Activated B cell treated with CpG ODN at 0.5 μM for 24 hours (primary cell): Measurements from ENCODE around the gene HEXIM1. TPM values are rescaled to one million over a fixed set of nuclear protein-coding genes. Genes with fewer than 3 reads are reported as not detected.

Experiments used
- ATAC-seq: fragments of 200-7000 bp; cut with Tn5 transposase; one replicate; pipeline ENCODE4 v1.10.0; 2021; ENCODE audit warnings: low read depth, mild to moderate bottlenecking, moderate library complexity
- CTCF ChIA-PET: fragments of 350-600 bp; sonication (Branson Sonifier 250); formaldehyde crosslinking; loops from one replicate; lab custom pipeline; 2021; ENCODE audit warnings: antibody characterized with exemption; lab: Charles Lee
- POLR2A ChIA-PET: fragments of 350-600 bp; sonication (Branson Sonifier 250); formaldehyde crosslinking; loops from one replicate; lab custom pipeline; 2021; ENCODE audit warnings: antibody characterized with exemption; lab: Charles Lee
- DNase-seq: peaks from one replicate; pipeline ENCODE4 v3.0.0; 2022
- H3K27ac Mint-ChIP-seq: one replicate; pipeline ENCODE4 v1.8.0; 2020; ENCODE audit warnings: mixed read lengths
- H3K27me3 Mint-ChIP-seq: one replicate; pipeline ENCODE4 v1.8.0; 2021; ENCODE audit warnings: mixed read lengths
- H3K36me3 Mint-ChIP-seq: one replicate; pipeline ENCODE4 v1.8.0; 2021; ENCODE audit warnings: low read depth, mixed read lengths
- H3K4me1 Mint-ChIP-seq: one replicate; pipeline ENCODE4 v1.8.0; 2021; ENCODE audit warnings: mixed read lengths
- H3K4me3 Mint-ChIP-seq: one replicate; pipeline ENCODE4 v1.8.0; 2020; ENCODE audit warnings: mild to moderate bottlenecking, mixed read lengths
- H3K9me3 Mint-ChIP-seq: one replicate; pipeline ENCODE4 v1.8.0; 2020; ENCODE audit warnings: mixed read lengths
- CTCF ChIP-seq: fragments of 200-600 bp; IDR thresholded peaks from one replicate; pipeline ENCODE4 v1.8.0; 2022; ENCODE audit warnings: antibody characterized with exemption, mild to moderate bottlenecking
- intact Hi-C: fragments of 100-400 bp; cut with micrococcal nuclease; formaldehyde crosslinking; loops from one replicate; pipeline ENCODE4 v1.15.1; 2024
- total RNA-seq: library from RNA; stranded (reverse); gene quantifications from 2 replicates; pipeline ENCODE4 v1.2.3, GENCODE V29; 2022

The HEXIM1 gene
- total RNA-seq, 1 donor from 2014 or later: 21.5 TPM

GRCh38 chr17:45102856-45103255 lies 45.4 kb upstream of the HEXIM1 start:
- H3K27me3 Mint-ChIP-seq: no peaks in the 10 kb centered on the region
- H3K4me1 Mint-ChIP-seq: peaks cover 3% of the 10 kb centered on the region
- ATAC-seq (no peak), DNase-seq (no peak)
- H3K36me3 Mint-ChIP-seq: peaks cover 84% of the 10 kb centered on the region
- no peak overlapping the region for H3K27ac Mint-ChIP-seq
- TF ChIP-seq CTCF: no peak
- POLR2A ChIA-PET: no interaction called here
- CTCF ChIA-PET: no interaction called here
- intact Hi-C loops: no loop called here
- no peaks in the 10 kb centered on the region for H3K9me3 Mint-ChIP-seq
- H3K4me3 Mint-ChIP-seq: no peak overlapping the region

- H3K27me3 Mint-ChIP-seq: no peaks in the 10 kb centered on the region
- intact Hi-C loops: no loop called here
- no peak overlapping the region for H3K27ac Mint-ChIP-seq
- ATAC-seq (no peak), DNase-seq (no peak)
- no peak for TF ChIP-seq CTCF
- H3K4me3 Mint-ChIP-seq: no peak overlapping the region
- peaks cover 84% of the 10 kb centered on the region for H3K36me3 Mint-ChIP-seq
- H3K4me1 Mint-ChIP-seq: peaks cover 3% of the 10 kb centered on the region
- H3K9me3 Mint-ChIP-seq: no peaks in the 10 kb centered on the region
- ChIA-PET CTCF (interaction anchor here (1.6 kb wide), 1 partner anchor 32 kb away, joined by 5 read pairs; the partner anchor contains the start of gene ACBD4), POLR2A (interaction anchor here (0.5 kb wide), 1 partner anchor 9 kb away, joined by 3 read pairs; no protein-coding TSS in a partner anchor)
Measured at GRCh38 chr17:45103269-45103795, 44.9 kb upstream of the HEXIM1 start.

DNA sequence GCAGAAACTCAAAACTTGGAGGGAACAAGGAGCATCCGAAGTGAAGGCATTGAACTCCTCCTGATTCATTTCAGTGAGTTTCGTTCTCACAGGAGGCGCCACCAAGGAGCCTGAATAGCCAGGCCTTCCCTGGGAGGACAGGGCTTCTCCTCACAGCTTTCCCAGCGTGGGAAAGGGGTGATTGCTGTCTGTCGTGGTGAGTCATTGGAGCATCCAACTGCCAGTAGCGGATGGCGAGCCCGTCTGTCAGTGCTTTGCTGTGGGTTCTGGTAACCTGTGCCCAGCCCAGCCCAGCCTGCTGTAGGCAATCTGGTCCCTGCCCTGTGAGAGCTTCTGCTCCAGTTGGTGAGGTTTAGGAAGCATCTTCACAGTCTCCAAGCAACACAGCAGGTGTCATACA lies 44.2 kb upstream of the HEXIM1 start:
- TF ChIP-seq CTCF: no peak
- ATAC-seq: no peak
- Mint-ChIP-seq H3K27ac (no peak overlapping the region), H3K27me3 (no peaks in the 10 kb centered on the region), H3K4me3 (no peak overlapping the region), H3K9me3 (no peaks in the 10 kb centered on the region), H3K36me3 (peaks cover 84% of the 10 kb centered on the region), H3K4me1 (peaks cover 3% of the 10 kb centered on the region)
- intact Hi-C loops: no loop called here
- ChIA-PET POLR2A (no interaction called here), CTCF (interaction anchor here (1.6 kb wide), 1 partner anchor 31 kb away, joined by 5 read pairs; the partner anchor contains the start of gene ACBD4)
- DNase-seq: no peak

DNA sequence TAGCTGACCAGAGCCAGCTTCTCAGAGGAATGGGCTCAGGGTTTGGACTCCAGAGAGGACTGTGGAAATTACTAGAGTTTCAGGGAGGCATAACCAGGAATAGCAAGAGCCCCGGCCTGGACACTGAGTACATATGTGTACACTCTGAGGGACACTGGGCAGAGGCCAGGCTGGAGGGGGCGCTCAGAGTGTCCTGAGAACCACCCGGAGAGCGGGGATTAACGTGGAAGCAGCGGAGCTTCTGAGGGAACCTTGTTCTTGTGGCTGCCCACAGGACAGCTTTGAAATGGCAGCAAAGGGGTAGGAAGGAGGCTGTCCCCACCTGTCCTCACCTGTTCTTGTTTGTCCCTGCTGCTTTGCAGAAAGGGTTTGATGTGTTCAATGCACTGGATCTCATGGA lies 43.8 kb upstream of the HEXIM1 start:
- ChIA-PET CTCF (interaction anchor here (1.6 kb wide), 1 partner anchor 31 kb away, joined by 5 read pairs; the partner anchor contains the start of gene ACBD4), POLR2A (no interaction called here)
- H3K4me1 Mint-ChIP-seq: no peaks in the 10 kb centered on the region
- no peak overlapping the region for H3K27ac Mint-ChIP-seq
- peaks cover 82% of the 10 kb centered on the region for H3K36me3 Mint-ChIP-seq
- no peak for TF ChIP-seq CTCF
- intact Hi-C loops: no loop called here
- no peaks in the 10 kb centered on the region for H3K27me3 Mint-ChIP-seq
- ATAC-seq (no peak), DNase-seq (no peak)
- H3K9me3 Mint-ChIP-seq: no peaks in the 10 kb centered on the region
- no peak overlapping the region for H3K4me3 Mint-ChIP-seq

- Mint-ChIP-seq H3K4me1 (no peaks in the 10 kb centered on the region), H3K27ac (no peak overlapping the region), H3K9me3 (no peaks in the 10 kb centered on the region), H3K36me3 (peaks cover 78% of the 10 kb centered on the region), H3K27me3 (no peaks in the 10 kb centered on the region), H3K4me3 (no peak overlapping the region)
- ChIA-PET CTCF (no interaction called here), POLR2A (no interaction called here)
- no peak for DNase-seq
- intact Hi-C loops: no loop called here
- ATAC-seq: no peak
- TF ChIP-seq CTCF: no peak
Measured at GRCh38 chr17:45104907-45105624, 43.2 kb upstream of the HEXIM1 start.
